Natural killer cell (primary cell): ENCODE data around the gene USP38. TPM values are rescaled to one million over a fixed set of nuclear protein-coding genes. Genes with fewer than 3 reads are reported as not detected.

Experiments
- ATAC-seq, 3 donors: fragments of 150-1000 bp in 2 of 3; fragments of 200-7000 bp in 1 of 3; cut with Tn5 transposase; 1 replicate in 1 of 3; 2 replicates in 2 of 3; pipeline ENCODE4 v1.10.0; 2021; ENCODE audit warnings: mild to moderate bottlenecking in 2 of 3, moderate library complexity in 2 of 3
- DNase-seq, 2 donors: peaks; one replicate each; pipeline versions ENCODE4 v3.0.0 to v3.0.0-alpha.2; 2013 to 2021; ENCODE audit warnings: mixed read lengths in 1 of 2
- H3K27ac ChIP-seq: one replicate; pipeline ENCODE4 v1.5.1; 2013; ENCODE audit warnings: mild to moderate bottlenecking, low read length
- H3K27me3 ChIP-seq: one replicate; pipeline ENCODE4 v1.6.1; 2013; ENCODE audit warnings: low read length; ENCODE audit not compliant: control insufficient read depth, insufficient read depth
- H3K36me3 ChIP-seq: one replicate; pipeline ENCODE4 v1.6.1; 2013; ENCODE audit warnings: low read length; ENCODE audit not compliant: control insufficient read depth, insufficient read depth
- H3K4me1 ChIP-seq: one replicate; pipeline ENCODE4 v1.6.1; 2013; ENCODE audit warnings: low read length; ENCODE audit not compliant: control insufficient read depth, insufficient read depth
- H3K4me3 ChIP-seq: one replicate; pipeline ENCODE4 v1.5.1; 2013; ENCODE audit warnings: low read length
- H3K9me3 ChIP-seq: one replicate; pipeline ENCODE4 v1.6.1; 2013; ENCODE audit warnings: low read length; ENCODE audit not compliant: control insufficient read depth, insufficient read depth
- H3K27ac Mint-ChIP-seq, 2 donors: one replicate each; pipeline ENCODE4 v1.8.0; 2022; ENCODE audit warnings: mild to moderate bottlenecking in 2 of 2, mixed read lengths in 2 of 2, moderate library complexity in 1 of 2
- H3K27me3 Mint-ChIP-seq, 2 donors: one replicate each; pipeline ENCODE4 v1.8.0; 2022; ENCODE audit warnings: low read depth in 2 of 2, mixed read lengths in 2 of 2
- H3K36me3 Mint-ChIP-seq: one replicate; pipeline ENCODE4 v1.8.0; 2022; ENCODE audit warnings: mixed read lengths
- H3K4me1 Mint-ChIP-seq, 2 donors: one replicate each; pipeline ENCODE4 v1.8.0; 2022; ENCODE audit warnings: mixed read lengths in 2 of 2
- H3K4me3 Mint-ChIP-seq: one replicate; pipeline ENCODE4 v1.8.0; 2022; ENCODE audit warnings: mild to moderate bottlenecking, moderate library complexity, mixed read lengths
- H3K9me3 Mint-ChIP-seq, 2 donors: one replicate each; pipeline ENCODE4 v1.8.0; 2022; ENCODE audit warnings: mixed read lengths in 2 of 2
- CTCF ChIP-seq: fragments of 200-600 bp; IDR thresholded peaks from one replicate; pipeline ENCODE4 v1.8.0; 2022; ENCODE audit warnings: antibody characterized with exemption
- WGBS: methylation state at CpG from one replicate; pipeline ENCODE4 v1.1.7; 2013; ENCODE audit warnings: missing lambda C conversion rate; ENCODE audit not compliant: insufficient coverage; 5-methylcytosine and 5-hydroxymethylcytosine counted together
- intact Hi-C: fragments of 100-400 bp; cut with micrococcal nuclease; formaldehyde crosslinking; loops from one replicate; pipeline ENCODE4 v1.14.2; 2022
- total RNA-seq, 4 donors: library from RNA; stranded (reverse); fragments of 120-200 nt in 1 of 4; gene quantifications; one replicate each; pipeline versions ENCODE4 v1.2.3 to v1.2.4, GENCODE V29; 2013 to 2022

Gene USP38, protein sequence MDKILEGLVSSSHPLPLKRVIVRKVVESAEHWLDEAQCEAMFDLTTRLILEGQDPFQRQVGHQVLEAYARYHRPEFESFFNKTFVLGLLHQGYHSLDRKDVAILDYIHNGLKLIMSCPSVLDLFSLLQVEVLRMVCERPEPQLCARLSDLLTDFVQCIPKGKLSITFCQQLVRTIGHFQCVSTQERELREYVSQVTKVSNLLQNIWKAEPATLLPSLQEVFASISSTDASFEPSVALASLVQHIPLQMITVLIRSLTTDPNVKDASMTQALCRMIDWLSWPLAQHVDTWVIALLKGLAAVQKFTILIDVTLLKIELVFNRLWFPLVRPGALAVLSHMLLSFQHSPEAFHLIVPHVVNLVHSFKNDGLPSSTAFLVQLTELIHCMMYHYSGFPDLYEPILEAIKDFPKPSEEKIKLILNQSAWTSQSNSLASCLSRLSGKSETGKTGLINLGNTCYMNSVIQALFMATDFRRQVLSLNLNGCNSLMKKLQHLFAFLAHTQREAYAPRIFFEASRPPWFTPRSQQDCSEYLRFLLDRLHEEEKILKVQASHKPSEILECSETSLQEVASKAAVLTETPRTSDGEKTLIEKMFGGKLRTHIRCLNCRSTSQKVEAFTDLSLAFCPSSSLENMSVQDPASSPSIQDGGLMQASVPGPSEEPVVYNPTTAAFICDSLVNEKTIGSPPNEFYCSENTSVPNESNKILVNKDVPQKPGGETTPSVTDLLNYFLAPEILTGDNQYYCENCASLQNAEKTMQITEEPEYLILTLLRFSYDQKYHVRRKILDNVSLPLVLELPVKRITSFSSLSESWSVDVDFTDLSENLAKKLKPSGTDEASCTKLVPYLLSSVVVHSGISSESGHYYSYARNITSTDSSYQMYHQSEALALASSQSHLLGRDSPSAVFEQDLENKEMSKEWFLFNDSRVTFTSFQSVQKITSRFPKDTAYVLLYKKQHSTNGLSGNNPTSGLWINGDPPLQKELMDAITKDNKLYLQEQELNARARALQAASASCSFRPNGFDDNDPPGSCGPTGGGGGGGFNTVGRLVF
- total RNA-seq, result 10 to 100 TPM; 35.6 to 39.5 (median 36.7) TPM
- total RNA-seq (2013), result 31.5 TPM

GRCh38 chr4:143184503-143185252 lies at the start of gene USP38:
TSS of gene USP38 (plus strand) at chr4:143184917. CDS start at chr4:143185451, 534 bp downstream.
- no peaks in the 10 kb centered on the region for H3K36me3 Mint-ChIP-seq
- ATAC-seq (peak; percentile 84 to 95 (median 88)), DNase-seq (peak; percentile 76 to 93)
- H3K27me3 ChIP-seq, result no peaks in the 10 kb centered on the region
- peak within 1 kb of the TSS; percentile 99 for H3K4me3 Mint-ChIP-seq
- intact Hi-C loops, result loop anchor here (1.0 to 10.0 kb wide), 3 partner anchors 329 to 1960 kb away; partner anchors contain the start of genes ABCE1, ANAPC10, SMARCA5 and ZNF330
- H3K27me3 Mint-ChIP-seq, result no peaks in the 10 kb centered on the region
- peaks cover 8% of the 10 kb centered on the region for H3K4me1 ChIP-seq
- WGBS, result under 1% methylated on average over 71 of the region's 71 CpGs
- H3K27ac ChIP-seq, result peak within 1 kb of the TSS; percentile 84
- H3K9me3 ChIP-seq, result no peaks in the 10 kb centered on the region
- no peaks in the 10 kb centered on the region for H3K9me3 Mint-ChIP-seq
- H3K4me1 Mint-ChIP-seq, result peaks cover 54 to 55% of the 10 kb centered on the region in 2 donors
- peak within 1 kb of the TSS; percentile 62 for H3K4me3 ChIP-seq
- peak within 1 kb of the TSS; percentile 96 to 99 for H3K27ac Mint-ChIP-seq
- peaks cover 4% of the 10 kb centered on the region for H3K36me3 ChIP-seq
- TF ChIP-seq CTCF, result no peak

DNA sequence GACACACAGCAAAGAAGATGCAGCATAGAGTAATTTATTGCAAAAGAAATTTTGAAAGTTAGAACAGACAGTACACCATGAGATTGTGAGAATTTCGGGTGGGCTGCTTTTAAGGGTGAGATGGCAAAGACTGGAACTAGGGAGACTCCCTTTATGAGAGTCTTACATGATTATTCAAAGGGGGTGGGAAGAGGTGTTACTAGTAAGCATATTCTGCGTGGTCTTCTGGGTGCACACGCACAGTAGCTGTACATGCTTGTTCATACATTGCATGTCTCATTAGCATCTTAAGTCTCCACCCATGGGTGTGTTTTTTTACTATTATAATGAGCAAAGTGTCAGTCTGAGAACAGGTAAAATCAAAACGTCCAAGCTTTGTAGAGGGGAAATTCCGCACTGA lies 49.4 kb upstream of the USP38 start:
- ATAC-seq (no peak), DNase-seq (no peak)
- 94% methylated on average over 5 of the region's 5 CpGs for WGBS
- intact Hi-C loops, result no loop called here
- Histone ChIP-seq H3K27me3 (no peaks in the 10 kb centered on the region), H3K4me1 (no peaks in the 10 kb centered on the region), H3K36me3 (no peaks in the 10 kb centered on the region), H3K4me3 (no peak overlapping the region), H3K9me3 (no peaks in the 10 kb centered on the region), H3K27ac (no peak overlapping the region)
- no peak overlapping the region for H3K27ac Mint-ChIP-seq
- H3K4me1 Mint-ChIP-seq, result no peaks in the 10 kb centered on the region
- no peaks in the 10 kb centered on the region for H3K27me3 Mint-ChIP-seq
- no peak for TF ChIP-seq CTCF
- no peaks in the 10 kb centered on the region for H3K36me3 Mint-ChIP-seq
- H3K9me3 Mint-ChIP-seq, result peaks cover 0 to 2% of the 10 kb centered on the region in 2 donors
- H3K4me3 Mint-ChIP-seq, result no peak overlapping the region

DNA sequence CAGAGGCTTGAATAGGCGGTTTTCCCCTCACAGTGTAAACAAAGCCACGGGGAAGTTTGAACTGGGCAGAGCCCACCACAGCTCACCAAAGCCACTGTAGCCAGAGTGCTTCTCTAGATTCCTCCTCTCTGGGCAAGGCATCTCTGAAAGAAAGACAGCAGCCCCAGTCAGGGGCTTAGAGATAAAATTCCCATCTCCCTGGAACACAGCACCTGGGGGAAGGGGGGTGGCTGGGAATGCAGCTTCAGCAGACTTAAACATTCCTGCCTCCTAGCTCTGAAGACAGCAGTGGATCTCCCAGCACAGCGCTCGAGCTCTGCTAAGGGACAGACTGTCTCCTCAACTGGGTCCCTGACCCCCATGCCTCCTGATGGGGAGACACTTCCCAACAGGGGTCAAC lies 44.0 kb upstream of the USP38 start:
- DNase-seq (no peak), ATAC-seq (no peak)
- H3K4me3 Mint-ChIP-seq, result no peak overlapping the region
- H3K36me3 ChIP-seq, result no peaks in the 10 kb centered on the region
- H3K4me3 ChIP-seq, result no peak overlapping the region
- no peak for TF ChIP-seq CTCF
- peaks cover 18% of the 10 kb centered on the region for H3K36me3 Mint-ChIP-seq
- H3K4me1 Mint-ChIP-seq, result no peaks in the 10 kb centered on the region
- H3K27me3 Mint-ChIP-seq, result peaks cover 0 to 5% of the 10 kb centered on the region in 2 donors
- intact Hi-C loops, result no loop called here
- WGBS, result 92% methylated on average over 4 of the region's 4 CpGs
- no peak overlapping the region for H3K27ac Mint-ChIP-seq
- H3K9me3 ChIP-seq, result no peaks in the 10 kb centered on the region
- no peaks in the 10 kb centered on the region for H3K4me1 ChIP-seq
- no peaks in the 10 kb centered on the region for H3K27me3 ChIP-seq
- peaks cover 14% of the 10 kb centered on the region in 2 donors for H3K9me3 Mint-ChIP-seq
- no peak overlapping the region for H3K27ac ChIP-seq
